Spleen (tissue), 11 donors: ENCODE measurements around the gene MERTK. TPM values are rescaled to one million over a fixed set of nuclear protein-coding genes. Genes with fewer than 3 reads are reported as not detected.
"Not testable (repeated sequence)": the region's sequence is repeated elsewhere in the genome, so short reads cannot be mapped to it uniquely, and the experiment has no call there.

Experiments used
- DNase-seq: peaks from one replicate; pipeline ENCODE4 v3.0.0-alpha.2; 2020
- H3K27ac ChIP-seq, 8 donors: fragments of 200-600 bp; sonication (generic) in 7 of 8; 1 replicate in 4 of 8; 2 replicates in 4 of 8; pipeline versions ENCODE4 v1.5.0 to v1.8.0; 2016 to 2021; ENCODE audit warnings: inconsistent platforms in 4 of 8, mild to moderate bottlenecking in 4 of 8, moderate library complexity in 1 of 8
- H3K27me3 ChIP-seq, 7 donors: fragments of 200-600 bp; sonication (generic) in 6 of 7; replicated peaks in 1 of 7; 1 replicate in 4 of 7; 2 replicates in 3 of 7; pipeline versions ENCODE4 v1.5.0 to v1.8.0; 2016 to 2021; ENCODE audit warnings: inconsistent platforms in 3 of 7, mild to moderate bottlenecking in 1 of 7
- H3K36me3 ChIP-seq, 6 donors: fragments of 200-600 bp; sonication (generic) in 5 of 6; 1 replicate in 4 of 6; 2 replicates in 2 of 6; pipeline versions ENCODE4 v1.5.0 to v1.8.0; 2016 to 2021; ENCODE audit warnings: inconsistent platforms in 2 of 6
- H3K4me1 ChIP-seq, 6 donors: fragments of 200-600 bp; sonication (generic) in 5 of 6; 1 replicate in 3 of 6; 2 replicates in 3 of 6; pipeline versions ENCODE4 v1.5.0 to v1.8.0; 2016 to 2021; ENCODE audit warnings: inconsistent platforms in 3 of 6
- H3K4me3 ChIP-seq, 8 donors: fragments of 200-600 bp; sonication (generic) in 7 of 8; 1 replicate in 4 of 8; 2 replicates in 4 of 8; pipeline versions ENCODE4 v1.5.0 to v1.8.0; 2016 to 2021; ENCODE audit warnings: inconsistent platforms in 4 of 8, mild to moderate bottlenecking in 4 of 8, moderate library complexity in 2 of 8
- H3K9me3 ChIP-seq, 8 donors: fragments of 200-600 bp; sonication (generic) in 7 of 8; 1 replicate in 4 of 8; 2 replicates in 4 of 8; pipeline versions ENCODE4 v1.5.0 to v1.8.0; 2016 to 2021; ENCODE audit warnings: inconsistent platforms in 4 of 8
- CTCF ChIP-seq, 11 experiments: fragments of 200-600 bp in 7 of 11; fragments of 450-650 bp in 4 of 11; sonication (generic) in 4 of 11; IDR thresholded peaks in 8 of 11; conservative IDR thresholded peaks in 3 of 11; 1 replicate in 7 of 11; 2 replicates in 4 of 11; pipeline versions ENCODE4 v1.4.0 to v1.8.0; 2016 to 2021; ENCODE audit warnings: antibody characterized with exemption in 11 of 11, inconsistent platforms in 4 of 11, mild to moderate bottlenecking in 1 of 11
- POLR2A ChIP-seq, 3 donors: fragments of 450-650 bp; IDR thresholded peaks; one replicate each; pipeline ENCODE4 v1.5.1; 2017; ENCODE audit warnings: antibody characterized with exemption in 3 of 3, mild to moderate bottlenecking in 1 of 3
- POLR2AphosphoS5 ChIP-seq, 3 donors: sonication (generic); formaldehyde crosslinking; IDR thresholded peaks; one replicate each; pipeline ENCODE4 v1.5.1; 2017; ENCODE audit warnings: antibody characterized with exemption in 3 of 3
- WGBS, 5 donors: extraction: QIAGEN DNeasy Blood & Tissue Kit in 3 of 5; methylation state at CpG; one replicate each; pipeline versions ENCODE4 v1.1.5 to v1.1.7; 2013 to 2018; 5-methylcytosine and 5-hydroxymethylcytosine counted together
- intact Hi-C: fragments of 100-400 bp; cut with DNase I; formaldehyde crosslinking; loops from one replicate; pipeline ENCODE4 v1.15.0; 2023; ENCODE audit warnings: low total_unique reads
- polyA plus RNA-seq, 3 donors: library from polyadenylated mRNA; stranded (reverse); fragments of 200-250 nt; gene quantifications; one replicate each; pipeline ENCODE4 v1.2.1, GENCODE V29; 2013
- total RNA-seq, 7 donors: library from RNA; depleted of rRNA in 3 of 7; stranded (reverse); fragments of >200 nt in 3 of 7; fragmentation: NEBNext Ultra II Directional in 4 of 7; extraction: Animal tissue kit (Norgen Biotek cat#: 25700) in 4 of 7; gene quantifications; one replicate each; pipeline versions ENCODE4 v1.1.0 to v1.2.1, GENCODE V29; 2016 to 2021
- donor health status: healthy with polysubstance abuse.
- donor health status: DM: no; HTN: no; CAD: no; lungs with moderate emphysema.
- donor health status: DM: no; HTN: no; CAD: no.
- donor health status: Bipolar disorder and iron deficiency.
- donor health status: healthy.
- donor health status: DM: no; HTN: no; CAD: no.
- donor health status: DM: yes; HTN: yes; CAD: no.

Gene MERTK
- total and polyA plus RNA-seq, 10 donors, result 6.9 to 127 (median 49.7) TPM

- H3K36me3 ChIP-seq, result peaks cover 0 to 78% (median 48%) of the 10 kb centered on the region in 6 donors
- intact Hi-C loops, result no loop called here
- TF ChIP-seq POLR2AphosphoS5 (IDR thresholded peaks at IDR 0.05) (no peak), CTCF (IDR thresholded peaks at IDR 0.05 in 8 of 11, conservative IDR thresholded peaks at IDR 0.05 in 3 of 11) (no peak), POLR2A (IDR thresholded peaks at IDR 0.05) (no peak)
- no peaks in the 10 kb centered on the region for H3K27me3 ChIP-seq
- peak overlapping the region in 1 of 8 donors; percentile 5 for H3K27ac ChIP-seq
- peaks cover 10 to 83% (median 39%) of the 10 kb centered on the region in 6 donors for H3K4me1 ChIP-seq
- 82 to 92% (median 88%) methylated on average over 2 of the region's 2 CpGs for WGBS, 5 donors
- no peak overlapping the region for H3K4me3 ChIP-seq
- DNase-seq, result no peak
- H3K9me3 ChIP-seq, result no peaks in the 10 kb centered on the region
Observed at GRCh38 chr2:112061840-112062239, 163.4 kb downstream of the MERTK start.

- 86 to 100% (median 92%) methylated on average over 1 of the region's 1 CpG for WGBS, 5 donors
- intact Hi-C loops, result no loop called here
- TF ChIP-seq CTCF (IDR thresholded peaks at IDR 0.05 in 8 of 11, conservative IDR thresholded peaks at IDR 0.05 in 3 of 11), result no peak
- TF ChIP-seq POLR2A (IDR thresholded peaks at IDR 0.05), result no peak
- TF ChIP-seq POLR2AphosphoS5 (IDR thresholded peaks at IDR 0.05), result no peak
- no peak overlapping the region for H3K4me3 ChIP-seq
- no peak overlapping the region for H3K27ac ChIP-seq
- H3K9me3 ChIP-seq, result no peaks in the 10 kb centered on the region
- H3K4me1 ChIP-seq, result peaks cover 0 to 73% (median 28%) of the 10 kb centered on the region in 6 donors
- no peak for DNase-seq
- no peaks in the 10 kb centered on the region for H3K27me3 ChIP-seq
- H3K36me3 ChIP-seq, result peaks cover 0 to 88% (median 58%) of the 10 kb centered on the region in 6 donors
Observed at GRCh38 chr2:112062894-112063293, 164.5 kb downstream of the MERTK start.

DNA sequence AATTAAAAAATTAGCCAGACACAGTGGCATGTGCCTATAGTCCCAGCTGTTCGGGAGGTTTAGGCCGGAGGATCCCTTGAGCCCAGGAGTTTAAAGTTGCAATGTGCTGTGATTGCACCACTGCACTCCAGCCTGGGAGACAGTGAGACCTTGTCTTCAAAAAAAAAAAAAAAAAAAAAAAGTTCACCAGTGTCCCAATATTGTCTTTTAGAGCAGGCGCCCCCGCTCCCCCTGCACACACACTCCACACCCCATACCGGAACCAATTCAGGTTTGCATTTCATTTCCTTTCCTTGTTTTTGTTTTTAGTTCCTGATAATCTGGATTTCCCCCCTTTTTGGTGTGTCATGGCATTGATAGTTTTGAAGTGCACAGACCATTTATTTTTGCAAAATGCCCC, 167.1 kb downstream of the MERTK start:
- TF ChIP-seq POLR2AphosphoS5 (IDR thresholded peaks at IDR 0.05) (no peak), CTCF (IDR thresholded peaks at IDR 0.05 in 8 of 11, conservative IDR thresholded peaks at IDR 0.05 in 3 of 11) (no peak), POLR2A (IDR thresholded peaks at IDR 0.05) (no peak)
- no peak overlapping the region for H3K27ac ChIP-seq
- no peak for DNase-seq
- H3K4me3 ChIP-seq, result no peak overlapping the region
- peaks cover 0 to 100% (median 69%) of the 10 kb centered on the region in 6 donors for H3K36me3 ChIP-seq
- H3K27me3 ChIP-seq, result no peaks in the 10 kb centered on the region
- no peaks in the 10 kb centered on the region for H3K9me3 ChIP-seq
- peaks cover 0 to 55% (median 10%) of the 10 kb centered on the region in 6 donors for H3K4me1 ChIP-seq
- intact Hi-C loops, result no loop called here
- 63 to 92% (median 72%) methylated on average over 5 of the region's 5 CpGs for WGBS, 5 donors

- no peak for TF ChIP-seq POLR2AphosphoS5 (IDR thresholded peaks at IDR 0.05)
- TF ChIP-seq CTCF (IDR thresholded peaks at IDR 0.05 in 8 of 11, conservative IDR thresholded peaks at IDR 0.05 in 3 of 11), result no peak
- TF ChIP-seq POLR2A (IDR thresholded peaks at IDR 0.05), result no peak
- H3K4me3 ChIP-seq, result no peak overlapping the region
- DNase-seq, result no peak
- WGBS, 5 donors, result 74 to 94% (median 90%) methylated on average over 1 of the region's 1 CpG
- peaks cover 0 to 100% (median 69%) of the 10 kb centered on the region in 6 donors for H3K36me3 ChIP-seq
- peaks cover 0 to 50% (median 10%) of the 10 kb centered on the region in 6 donors for H3K4me1 ChIP-seq
- H3K27ac ChIP-seq, result no peak overlapping the region
- no peaks in the 10 kb centered on the region for H3K9me3 ChIP-seq
- intact Hi-C loops, result no loop called here
- no peaks in the 10 kb centered on the region for H3K27me3 ChIP-seq
Observed at GRCh38 chr2:112065966-112066365, 167.6 kb downstream of the MERTK start.

DNA sequence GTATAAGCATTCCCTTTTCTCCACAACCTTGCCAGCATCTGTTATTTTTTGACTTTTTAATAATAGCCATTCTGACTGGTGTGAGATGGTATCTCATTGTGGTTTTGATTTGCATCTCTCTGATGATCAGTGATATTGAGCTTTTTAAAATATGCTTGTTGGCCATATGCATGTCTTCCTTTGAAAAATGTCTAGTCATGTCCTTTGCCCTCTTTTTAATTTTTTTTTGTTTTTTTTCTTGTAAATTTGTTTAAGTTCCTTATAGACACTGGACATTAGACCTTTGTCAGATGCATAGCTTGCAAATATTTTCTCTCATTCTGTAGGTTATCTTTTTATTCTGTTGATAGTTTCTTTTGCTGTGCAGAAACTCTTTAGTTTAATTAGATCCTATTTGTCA, 171.4 kb downstream of the MERTK start:
- intact Hi-C loops, H3K9me3 ChIP-seq, H3K27ac ChIP-seq, DNase-seq, H3K4me3 ChIP-seq, H3K27me3 ChIP-seq: not testable (repeated sequence)
- peaks cover 0 to 100% (median 62%) of the 10 kb centered on the region in 6 donors for H3K36me3 ChIP-seq
- H3K4me1 ChIP-seq, result peaks cover 0 to 24% (median 10%) of the 10 kb centered on the region in 6 donors
